Endothelial cell of umbilical vein (primary cell): ENCODE measurements around the gene LHPP. TPM values are rescaled to one million over a fixed set of nuclear protein-coding genes. Genes with fewer than 3 reads are reported as not detected.

Experiments used
- BruUV-seq: library from RNA; stranded (reverse); fragments of 400-500 nt; replicated peaks from 2 replicates; lab custom pipeline; 2021; lab: Mats Ljungman, UMichigan
- CTCF ChIA-PET: fragments of 300-600, 350-600 bp; sonication (Branson Sonifier 250); formaldehyde crosslinking; loops from one replicate; lab custom pipeline; 2021; ENCODE audit warnings: antibody characterized with exemption, inconsistent platforms; lab: Charles Lee
- POLR2A ChIA-PET: fragments of 300-600, 350-600 bp; sonication (Branson Sonifier 250); formaldehyde crosslinking; loops from one replicate; lab custom pipeline; 2021; ENCODE audit warnings: antibody characterized with exemption, inconsistent platforms; lab: Charles Lee
- DNase-seq: peaks from one replicate; pipeline ENCODE4 v3.0.0-alpha.2; 2011; ENCODE audit warnings: low read depth, low spot score
- FAIRE-seq: peaks from 2 replicates; lab custom pipeline; 2011; peaks lifted over from hg19 to GRCh38; lab: Jason Lieb, UNC
- H2AFZ ChIP-seq: 2 replicates; pipeline ENCODE4 v1.6.0; 2012; ENCODE audit warnings: low read depth, low read length, control low read depth, inconsistent platforms
- H3K27ac ChIP-seq: 2 replicates; pipeline ENCODE4 v1.5.1; 2011; ENCODE audit warnings: low read depth, mild to moderate bottlenecking, control low read depth, low read length, moderate library complexity; ENCODE audit not compliant: insufficient read depth
- H3K27me3 ChIP-seq, 2 experiments: 2 replicates each; pipeline versions ENCODE4 v1.6.0 to v1.6.1; 2011; ENCODE audit warnings: low read length in 2 of 2, mixed read lengths in 1 of 2; ENCODE audit not compliant: control insufficient read depth in 2 of 2, insufficient read depth in 2 of 2
- H3K36me3 ChIP-seq, 2 experiments: 2 replicates in 1 of 2; 3 replicates in 1 of 2; pipeline ENCODE4 v1.5.1; 2011; ENCODE audit warnings: low read length in 2 of 2, mild to moderate bottlenecking in 1 of 2, moderate library complexity in 1 of 2; ENCODE audit not compliant: control insufficient read depth in 2 of 2, insufficient read depth in 2 of 2; ENCODE audit errors: extremely low read depth in 1 of 2
- H3K4me1 ChIP-seq: 3 replicates; pipeline ENCODE4 v1.5.1; 2011; ENCODE audit warnings: mild to moderate bottlenecking, low read length; ENCODE audit not compliant: control insufficient read depth, insufficient read depth; ENCODE audit errors: extremely low read depth
- H3K4me2 ChIP-seq: 2 replicates; pipeline ENCODE4 v1.6.1; 2011; ENCODE audit warnings: low read length, control low read depth, mixed read lengths; ENCODE audit not compliant: insufficient read depth
- H3K4me3 ChIP-seq, 3 experiments: fragments of 200-600 bp in 1 of 3; sonication (generic), shearing (Covaris generic) in 1 of 3; replicated peaks in 1 of 3; 2 replicates each; pipeline ENCODE4 v1.5.1; 2011 to 2016; ENCODE audit warnings: control low read depth in 3 of 3, low read length in 3 of 3, mild to moderate bottlenecking in 2 of 3, inconsistent platforms in 1 of 3, low read depth in 1 of 3, moderate library complexity in 1 of 3; ENCODE audit not compliant: insufficient read depth in 1 of 3
- H3K79me2 ChIP-seq: 2 replicates; pipeline ENCODE4 v1.6.0; 2012; ENCODE audit warnings: low read length, inconsistent platforms; ENCODE audit not compliant: control insufficient read depth, insufficient read depth
- H3K9ac ChIP-seq: replicated peaks from 2 replicates; pipeline ENCODE3; 2011; ENCODE audit warnings: low read length, control low read depth; ENCODE audit not compliant: insufficient read depth; ENCODE audit errors: extremely low read depth
- H3K9me1 ChIP-seq: replicated peaks from 3 replicates; pipeline ENCODE4 v1.6.0; 2011; ENCODE audit warnings: mild to moderate bottlenecking, low read length; ENCODE audit not compliant: control insufficient read depth, insufficient read depth; ENCODE audit errors: extremely low read depth
- H3K9me3 ChIP-seq: replicated peaks from 2 replicates; pipeline ENCODE4 v1.5.1; 2012; ENCODE audit warnings: low read length, inconsistent platforms; ENCODE audit not compliant: control insufficient read depth, insufficient read depth
- H4K20me1 ChIP-seq: replicated peaks from 2 replicates; pipeline ENCODE3; 2011; ENCODE audit warnings: mild to moderate bottlenecking, low read length; ENCODE audit not compliant: control insufficient read depth, insufficient read depth; ENCODE audit errors: extremely low read depth
- CTCF ChIP-seq, 2 donors: IDR thresholded peaks; 1 replicate in 1 of 2; 2 replicates in 1 of 2; pipeline ENCODE4 v1.5.1; 2011; ENCODE audit warnings: low read length in 2 of 2, mild to moderate bottlenecking in 2 of 2, moderate library complexity in 2 of 2, control low read depth in 1 of 2, inconsistent platforms in 1 of 2, low read depth in 1 of 2; ENCODE audit not compliant: insufficient read depth in 1 of 2; ENCODE audit errors: extremely low read depth in 1 of 2
- EZH2 ChIP-seq: IDR thresholded peaks from 2 replicates; pipeline ENCODE4 v1.6.1; 2012; ENCODE audit warnings: borderline replicate concordance, low read depth, mild to moderate bottlenecking, moderate library complexity, low read length, inconsistent platforms; ENCODE audit not compliant: severe bottlenecking
- FOS ChIP-seq: IDR thresholded peaks from 2 replicates; pipeline ENCODE4 v1.6.1; 2011; ENCODE audit warnings: mild to moderate bottlenecking, low read length, moderate library complexity, borderline replicate concordance; ENCODE audit not compliant: insufficient read depth
- GATA2 ChIP-seq: IDR thresholded peaks from 2 replicates; pipeline ENCODE4 v1.7.0; 2011; ENCODE audit warnings: low read depth, mild to moderate bottlenecking, moderate library complexity, mixed read lengths, low read length; ENCODE audit not compliant: insufficient read length, insufficient read depth
- JUN ChIP-seq: IDR thresholded peaks from 2 replicates; pipeline ENCODE4 v1.6.1; 2011; ENCODE audit warnings: borderline replicate concordance, low read depth; ENCODE audit not compliant: insufficient read length, insufficient read depth
- MYC ChIP-seq: IDR thresholded peaks from one replicate; pipeline ENCODE4 v1.6.1; 2011; ENCODE audit warnings: mild to moderate bottlenecking, low read depth, low read length
- POLR2A ChIP-seq: IDR thresholded peaks from 2 replicates; pipeline ENCODE4 v1.6.1; 2012; ENCODE audit warnings: low read depth, mild to moderate bottlenecking, control low read depth, low read length
- POLR2AphosphoS5 ChIP-seq: IDR thresholded peaks from 2 replicates; pipeline ENCODE4 v1.6.1; 2012; ENCODE audit warnings: low read depth, mild to moderate bottlenecking, control low read depth, low read length, moderate library complexity; ENCODE audit not compliant: insufficient read depth
- dilution Hi-C: fragments of 300-500 bp; cut with MboI; formaldehyde crosslinking; loops from one replicate; pipeline ENCODE4 v1.15.0; 2019; ENCODE audit warnings: low sequenced_read_pairs; ENCODE audit not compliant: extremely low pct_ligation_motif_present
- intact Hi-C: fragments of 100-400 bp; cut with micrococcal nuclease; formaldehyde crosslinking; loops from one replicate; pipeline ENCODE4 v1.10.0; 2022
- polyA plus RNA-seq, 4 experiments: library from polyadenylated mRNA; depleted of rRNA in 3 of 4; stranded (reverse) in 3 of 4; unstranded in 1 of 4; fragments of >200 nt; gene quantifications; 2 replicates each; pipeline versions ENCODE4 v1.2.1 to v1.2.3, GENCODE V29; 2011 to 2012; ENCODE audit warnings: missing spikeins in 1 of 4
- total RNA-seq: library from RNA; stranded (reverse); gene quantifications from 2 replicates; pipeline ENCODE4 v1.2.3, GENCODE V29; 2021
- TF ChIP-seq, protein P1 (sequence below): IDR thresholded peaks from 2 replicates; pipeline ENCODE4 v1.6.1; 2011; ENCODE audit not compliant: insufficient read depth, insufficient read length

Gene LHPP
- total and polyA plus RNA-seq, 2 donors (not counting 3 experiments of a cell fraction or from before 2014, with no cell fraction given): 5.8 to 11.2 TPM

DNA sequence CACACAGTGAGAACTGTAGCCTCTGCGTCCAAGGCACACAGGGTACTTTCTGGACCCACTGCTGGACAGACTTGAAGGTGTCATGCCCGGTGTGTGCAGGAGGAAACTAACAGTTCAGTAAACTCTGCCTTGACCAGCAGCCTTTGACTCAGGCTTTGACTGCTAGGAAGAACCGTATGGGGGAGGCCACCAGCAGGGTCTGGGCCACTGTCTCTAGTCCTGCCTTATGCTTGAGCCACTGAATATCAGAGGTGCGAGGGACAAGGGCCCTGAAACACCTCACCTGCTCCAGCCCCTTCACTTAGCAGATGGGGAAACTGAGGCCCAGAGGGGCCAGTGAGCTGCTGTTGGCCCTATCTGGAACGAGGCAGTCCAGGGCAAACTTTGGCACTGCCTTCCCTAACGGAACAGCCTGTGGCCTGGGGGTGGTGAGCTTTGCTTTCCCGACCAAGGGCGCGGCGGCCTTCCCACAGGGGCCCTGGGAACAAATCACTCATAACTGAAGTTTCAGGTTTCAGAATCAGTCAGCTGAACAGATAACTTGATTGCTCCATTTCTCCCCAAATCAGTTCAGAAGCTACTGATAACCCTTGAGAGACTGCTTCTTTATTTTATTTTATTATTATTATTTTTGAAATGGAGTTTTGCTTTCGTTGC, 152.5 kb downstream of the LHPP start:
- Histone ChIP-seq H3K4me1 (peaks cover 7% of the 10 kb centered on the region), H3K4me2 (no peak overlapping the region), H3K79me2 (no peaks in the 10 kb centered on the region), H2AFZ (no peak overlapping the region), H3K27ac (no peak overlapping the region), H3K9me1 (no peaks in the 10 kb centered on the region), H3K36me3 (peaks cover 0 to 2% of the 10 kb centered on the region in 2 experiments), H3K4me3 (no peak overlapping the region), H3K27me3 (no peaks in the 10 kb centered on the region), H3K9me3 (no peaks in the 10 kb centered on the region), H4K20me1 (no peaks in the 10 kb centered on the region), H3K9ac (no peak overlapping the region)
- BruUV-seq: no TSS peak
- dilution Hi-C loops: no loop called here
- intact Hi-C loops: loop anchor here (5.0 kb wide), 1 partner anchor 33 kb away; no protein-coding TSS in a partner anchor
- ChIA-PET POLR2A (no interaction called here), CTCF (interaction anchor here (0.9 to 1.8 kb wide), 4 partner anchors 30 to 131 kb away, joined by 3 to 6 read pairs (median 4); no protein-coding TSS in a partner anchor)
- TF ChIP-seq GATA2 (no peak), POLR2AphosphoS5 (no peak), EZH2 (no peak), POLR2A (no peak), JUN (no peak)
- FAIRE-seq: no peak
- no peak for DNase-seq

DNA sequence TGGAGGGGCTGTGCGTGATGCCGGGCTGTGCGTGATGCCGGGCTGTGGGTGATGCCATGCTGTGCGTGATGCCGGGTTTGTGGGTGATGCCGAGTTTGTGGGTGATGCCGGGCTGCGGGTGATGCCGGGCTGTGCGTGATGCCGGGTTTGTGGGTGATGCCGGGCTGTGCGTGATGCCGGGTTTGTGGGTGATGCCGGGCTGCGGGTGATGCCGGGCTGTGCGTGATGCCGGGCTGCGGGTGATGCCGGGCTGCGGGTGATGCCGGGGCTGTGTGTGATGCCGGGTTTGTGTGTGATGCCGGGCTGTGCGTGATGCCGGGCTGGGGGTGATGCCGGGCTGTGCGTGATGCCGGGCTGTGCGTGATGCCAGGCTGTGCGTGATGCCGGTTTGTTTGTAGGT, 153.6 kb downstream of the LHPP start:
- Histone ChIP-seq H2AFZ (no peak overlapping the region), H3K9ac (no peak overlapping the region), H3K9me3 (no peaks in the 10 kb centered on the region), H4K20me1 (no peaks in the 10 kb centered on the region), H3K36me3 (peaks cover 0 to 2% of the 10 kb centered on the region in 2 experiments), H3K9me1 (no peaks in the 10 kb centered on the region), H3K4me3 (no peak overlapping the region), H3K27ac (no peak overlapping the region), H3K27me3 (no peaks in the 10 kb centered on the region), H3K4me2 (no peak overlapping the region), H3K4me1 (peaks cover 7% of the 10 kb centered on the region), H3K79me2 (no peaks in the 10 kb centered on the region)
- intact Hi-C loops (no loop called here), dilution Hi-C loops (no loop called here)
- CTCF ChIA-PET: interaction anchor here (1.0 to 1.8 kb wide), 2 partner anchors 86 to 126 kb away, joined by 3 to 6 read pairs; no protein-coding TSS in a partner anchor
- no TSS peak for BruUV-seq
- FAIRE-seq (no peak), DNase-seq (no peak)
- TF ChIP-seq CTCF (IDR thresholded peaks at IDR 0.05; ENCODE audit: extremely low read depth in 1 of 2, insufficient read depth in 1 of 2, low read depth in 1 of 2, low read length in 2 of 2): no peak
- TF ChIP-seq JUN: no peak
- TF ChIP-seq, protein P1, sequence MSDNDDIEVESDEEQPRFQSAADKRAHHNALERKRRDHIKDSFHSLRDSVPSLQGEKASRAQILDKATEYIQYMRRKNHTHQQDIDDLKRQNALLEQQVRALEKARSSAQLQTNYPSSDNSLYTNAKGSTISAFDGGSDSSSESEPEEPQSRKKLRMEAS: no peak
- no peak for TF ChIP-seq EZH2
- TF ChIP-seq POLR2A: no peak
- TF ChIP-seq POLR2AphosphoS5: no peak
- no peak for TF ChIP-seq GATA2
- TF ChIP-seq FOS: no peak
- TF ChIP-seq MYC: no peak
- POLR2A ChIA-PET: no interaction called here
